Stimulated activated CD4-positive, alpha-beta T cell treated with anti-CD3 and anti-CD28 coated beads, Interleukin-12 subunit alpha, Interleukin-12 subunit beta, amount 100 ng/mL, for 4 hours (primary cell): ENCODE measurements around the gene CGB5.
A peak's percentile ranks its signal among the peaks of the same experiment; 100 is the strongest.
"Not testable (repeated sequence)": the region's sequence is repeated elsewhere in the genome, so short reads cannot be mapped to it uniquely, and the experiment has no call there.

ENCODE experiments used
- DNase-seq: peaks from one replicate; pipeline ENCODE4 v3.0.0-alpha.2; 2020

Gene CGB5

GRCh38 chr19:49043548-49043947, at the start of gene CGB5:
TSS of gene CGB5 (plus strand) at chr19:49043848. CDS start at chr19:49044210, 362 bp downstream.
- not testable (repeated sequence) for DNase-seq

- DNase-seq = no peak
Measured at GRCh38 chr19:48994035-48994386, 49.6 kb upstream of the CGB5 start.

GRCh38 chr19:48997972-48998371, 45.7 kb upstream of the CGB5 start:
- peak; percentile 50 for DNase-seq

- DNase-seq = peak; percentile 54
Measured at GRCh38 chr19:48999481-49000325, 43.9 kb upstream of the CGB5 start.

GRCh38 chr19:49004133-49004532, 39.5 kb upstream of the CGB5 start:
- no peak for DNase-seq

GRCh38 chr19:49004964-49005614, 38.6 kb upstream of the CGB5 start:
- DNase-seq = no peak

GRCh38 chr19:49006905-49007304, 36.7 kb upstream of the CGB5 start:
- DNase-seq = no peak

- DNase-seq = no peak
Measured at GRCh38 chr19:49009828-49010227, 33.8 kb upstream of the CGB5 start.

GRCh38 chr19:49010453-49010852, 33.2 kb upstream of the CGB5 start:
- no peak for DNase-seq

- DNase-seq = no peak
Measured at GRCh38 chr19:49011194-49011593, 32.5 kb upstream of the CGB5 start.

GRCh38 chr19:49014123-49014869, 29.4 kb upstream of the CGB5 start:
- DNase-seq = no peak

- no peak for DNase-seq
Measured at GRCh38 chr19:49014870-49015255, 28.8 kb upstream of the CGB5 start.

GRCh38 chr19:49016067-49016839, 27.4 kb upstream of the CGB5 start:
- DNase-seq = no peak

GRCh38 chr19:49017041-49017665, 26.5 kb upstream of the CGB5 start, which contains the start of gene LHB:
TSS of gene LHB (minus strand) at chr19:49017091. CDS start at chr19:49017081, 10 bp downstream.
- no peak for DNase-seq

- peak; percentile 58 for DNase-seq
Measured at GRCh38 chr19:49017666-49018351, 25.8 kb upstream of the CGB5 start.

GRCh38 chr19:49018388-49019241, 25.0 kb upstream of the CGB5 start:
- DNase-seq = not testable (repeated sequence)

- peak; percentile 64 for DNase-seq
Measured at GRCh38 chr19:49019242-49019932, 24.3 kb upstream of the CGB5 start.

GRCh38 chr19:49020342-49020741, 23.3 kb upstream of the CGB5 start:
- DNase-seq = no peak

- no peak for DNase-seq
Measured at GRCh38 chr19:49020931-49021895, 22.4 kb upstream of the CGB5 start.
